Measurements from ENCODE around the gene MAPRE3. TPM values are rescaled to one million over a fixed set of nuclear protein-coding genes. Genes with fewer than 3 reads are reported as not detected.

The MAPRE3 gene
- total and polyA plus RNA-seq, 9 of the 15 experiments (the other 6 are each of a cell fraction or from before 2014, with no cell fraction given) = 0.70 to 43.2 (median 12.6) TPM

DNA sequence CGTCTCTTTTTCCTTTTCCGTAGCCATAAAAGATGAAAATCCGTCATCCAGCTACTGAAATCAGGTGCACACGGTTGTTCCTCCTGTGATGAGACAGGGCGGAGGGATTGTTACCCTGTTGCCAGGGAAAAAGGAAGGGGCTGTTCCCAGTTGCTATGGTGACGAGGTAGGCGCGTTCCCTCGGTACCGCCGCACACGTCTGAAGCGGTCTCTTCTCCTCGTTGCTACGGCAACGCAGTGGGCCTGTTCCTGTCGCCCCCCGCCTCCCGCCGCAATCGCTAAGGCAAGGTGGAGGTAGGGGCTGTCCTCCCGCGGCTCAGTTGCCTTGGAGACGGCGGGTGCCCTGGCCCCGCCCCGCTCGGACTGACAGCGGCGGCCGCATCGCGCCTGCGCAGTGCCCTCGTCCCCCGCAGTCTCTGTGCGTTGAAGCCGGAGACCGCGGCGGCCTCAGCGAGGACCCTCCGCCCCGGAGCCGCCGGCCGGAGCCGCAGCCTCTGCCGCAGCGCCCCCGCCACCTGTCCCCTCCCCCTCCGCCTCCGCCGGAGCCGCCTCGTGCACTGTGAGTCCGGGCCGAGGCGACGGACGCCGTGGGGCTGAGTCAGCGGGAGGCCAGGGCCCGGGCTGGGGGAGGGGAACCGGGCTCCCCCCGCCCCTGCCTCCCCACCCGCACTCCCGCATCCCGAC, at the start of gene MAPRE3 (continued):
- TF ChIP-seq TRIM28 (IDR thresholded peaks at IDR 0.05) (no peak), SMAD4 (CRISPR knock-in tag; conservative IDR thresholded peaks at IDR 0.05) (no peak), ZNF696 (CRISPR knock-in tag; conservative IDR thresholded peaks at IDR 0.05) (no peak), SRSF9 (IDR thresholded peaks at IDR 0.05; ENCODE audit: borderline replicate concordance, low read depth, low read length) (no peak), MYC (IDR thresholded peaks at IDR 0.05; ENCODE audit: low read depth, low read length) (peak; percentile 81), MYC (CRISPR knock-in tag; IDR thresholded peaks at IDR 0.05; ENCODE audit: borderline replicate concordance, low read depth) (no peak), ZNF589 (CRISPR knock-in tag; IDR thresholded peaks at IDR 0.05; ENCODE audit: low read depth) (no peak), TAF1 (IDR thresholded peaks at IDR 0.05; ENCODE audit: control insufficient read depth, extremely low read depth, insufficient read depth, low read length, severe bottlenecking) (peak; percentile 32), MAFK (IDR thresholded peaks at IDR 0.05; ENCODE audit: low read length) (no peak), ZNF384 (IDR thresholded peaks at IDR 0.05; ENCODE audit: low read depth, low read length) (no peak), SPI1 (IDR thresholded peaks at IDR 0.05; ENCODE audit: borderline replicate concordance, low read depth, low read length) (peak; percentile 68; the same call in 1 of the 2 replicates), MAFF (IDR thresholded peaks at IDR 0.05; ENCODE audit: low read length) (no peak), RFX1 (IDR thresholded peaks at IDR 0.05) (peak; percentile 99)
- TF ChIP-seq, protein P1, sequence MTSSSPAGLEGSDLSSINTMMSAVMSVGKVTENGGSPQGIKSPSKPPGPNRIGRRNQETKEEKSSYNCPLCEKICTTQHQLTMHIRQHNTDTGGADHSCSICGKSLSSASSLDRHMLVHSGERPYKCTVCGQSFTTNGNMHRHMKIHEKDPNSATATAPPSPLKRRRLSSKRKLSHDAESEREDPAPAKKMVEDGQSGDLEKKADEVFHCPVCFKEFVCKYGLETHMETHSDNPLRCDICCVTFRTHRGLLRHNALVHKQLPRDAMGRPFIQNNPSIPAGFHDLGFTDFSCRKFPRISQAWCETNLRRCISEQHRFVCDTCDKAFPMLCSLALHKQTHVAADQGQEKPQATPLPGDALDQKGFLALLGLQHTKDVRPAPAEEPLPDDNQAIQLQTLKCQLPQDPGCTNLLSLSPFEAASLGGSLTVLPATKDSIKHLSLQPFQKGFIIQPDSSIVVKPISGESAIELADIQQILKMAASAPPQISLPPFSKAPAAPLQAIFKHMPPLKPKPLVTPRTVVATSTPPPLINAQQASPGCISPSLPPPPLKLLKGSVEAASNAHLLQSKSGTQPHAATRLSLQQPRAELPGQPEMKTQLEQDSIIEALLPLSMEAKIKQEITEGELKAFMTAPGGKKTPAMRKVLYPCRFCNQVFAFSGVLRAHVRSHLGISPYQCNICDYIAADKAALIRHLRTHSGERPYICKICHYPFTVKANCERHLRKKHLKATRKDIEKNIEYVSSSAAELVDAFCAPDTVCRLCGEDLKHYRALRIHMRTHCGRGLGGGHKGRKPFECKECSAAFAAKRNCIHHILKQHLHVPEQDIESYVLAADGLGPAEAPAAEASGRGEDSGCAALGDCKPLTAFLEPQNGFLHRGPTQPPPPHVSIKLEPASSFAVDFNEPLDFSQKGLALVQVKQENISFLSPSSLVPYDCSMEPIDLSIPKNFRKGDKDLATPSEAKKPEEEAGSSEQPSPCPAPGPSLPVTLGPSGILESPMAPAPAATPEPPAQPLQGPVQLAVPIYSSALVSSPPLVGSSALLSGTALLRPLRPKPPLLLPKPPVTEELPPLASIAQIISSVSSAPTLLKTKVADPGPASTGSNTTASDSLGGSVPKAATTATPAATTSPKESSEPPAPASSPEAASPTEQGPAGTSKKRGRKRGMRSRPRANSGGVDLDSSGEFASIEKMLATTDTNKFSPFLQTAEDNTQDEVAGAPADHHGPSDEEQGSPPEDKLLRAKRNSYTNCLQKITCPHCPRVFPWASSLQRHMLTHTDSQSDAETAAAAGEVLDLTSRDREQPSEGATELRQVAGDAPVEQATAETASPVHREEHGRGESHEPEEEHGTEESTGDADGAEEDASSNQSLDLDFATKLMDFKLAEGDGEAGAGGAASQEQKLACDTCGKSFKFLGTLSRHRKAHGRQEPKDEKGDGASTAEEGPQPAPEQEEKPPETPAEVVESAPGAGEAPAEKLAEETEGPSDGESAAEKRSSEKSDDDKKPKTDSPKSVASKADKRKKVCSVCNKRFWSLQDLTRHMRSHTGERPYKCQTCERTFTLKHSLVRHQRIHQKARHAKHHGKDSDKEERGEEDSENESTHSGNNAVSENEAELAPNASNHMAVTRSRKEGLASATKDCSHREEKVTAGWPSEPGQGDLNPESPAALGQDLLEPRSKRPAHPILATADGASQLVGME (CRISPR knock-in tag; IDR thresholded peaks at IDR 0.05) = peak; percentile 97
- TF ChIP-seq, protein P2, sequence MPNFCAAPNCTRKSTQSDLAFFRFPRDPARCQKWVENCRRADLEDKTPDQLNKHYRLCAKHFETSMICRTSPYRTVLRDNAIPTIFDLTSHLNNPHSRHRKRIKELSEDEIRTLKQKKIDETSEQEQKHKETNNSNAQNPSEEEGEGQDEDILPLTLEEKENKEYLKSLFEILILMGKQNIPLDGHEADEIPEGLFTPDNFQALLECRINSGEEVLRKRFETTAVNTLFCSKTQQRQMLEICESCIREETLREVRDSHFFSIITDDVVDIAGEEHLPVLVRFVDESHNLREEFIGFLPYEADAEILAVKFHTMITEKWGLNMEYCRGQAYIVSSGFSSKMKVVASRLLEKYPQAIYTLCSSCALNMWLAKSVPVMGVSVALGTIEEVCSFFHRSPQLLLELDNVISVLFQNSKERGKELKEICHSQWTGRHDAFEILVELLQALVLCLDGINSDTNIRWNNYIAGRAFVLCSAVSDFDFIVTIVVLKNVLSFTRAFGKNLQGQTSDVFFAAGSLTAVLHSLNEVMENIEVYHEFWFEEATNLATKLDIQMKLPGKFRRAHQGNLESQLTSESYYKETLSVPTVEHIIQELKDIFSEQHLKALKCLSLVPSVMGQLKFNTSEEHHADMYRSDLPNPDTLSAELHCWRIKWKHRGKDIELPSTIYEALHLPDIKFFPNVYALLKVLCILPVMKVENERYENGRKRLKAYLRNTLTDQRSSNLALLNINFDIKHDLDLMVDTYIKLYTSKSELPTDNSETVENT (CRISPR knock-in tag; IDR thresholded peaks at IDR 0.05) = peak; percentile 34; the same call in 1 of the 2 replicates
- TF ChIP-seq, protein P3, sequence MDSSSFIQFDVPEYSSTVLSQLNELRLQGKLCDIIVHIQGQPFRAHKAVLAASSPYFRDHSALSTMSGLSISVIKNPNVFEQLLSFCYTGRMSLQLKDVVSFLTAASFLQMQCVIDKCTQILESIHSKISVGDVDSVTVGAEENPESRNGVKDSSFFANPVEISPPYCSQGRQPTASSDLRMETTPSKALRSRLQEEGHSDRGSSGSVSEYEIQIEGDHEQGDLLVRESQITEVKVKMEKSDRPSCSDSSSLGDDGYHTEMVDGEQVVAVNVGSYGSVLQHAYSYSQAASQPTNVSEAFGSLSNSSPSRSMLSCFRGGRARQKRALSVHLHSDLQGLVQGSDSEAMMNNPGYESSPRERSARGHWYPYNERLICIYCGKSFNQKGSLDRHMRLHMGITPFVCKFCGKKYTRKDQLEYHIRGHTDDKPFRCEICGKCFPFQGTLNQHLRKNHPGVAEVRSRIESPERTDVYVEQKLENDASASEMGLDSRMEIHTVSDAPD (CRISPR knock-in tag; IDR thresholded peaks at IDR 0.05) = no peak
- TF ChIP-seq, protein P4, sequence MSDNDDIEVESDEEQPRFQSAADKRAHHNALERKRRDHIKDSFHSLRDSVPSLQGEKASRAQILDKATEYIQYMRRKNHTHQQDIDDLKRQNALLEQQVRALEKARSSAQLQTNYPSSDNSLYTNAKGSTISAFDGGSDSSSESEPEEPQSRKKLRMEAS (CRISPR knock-in tag; IDR thresholded peaks at IDR 0.05) = peak; percentile 42

All from K562 (cell line).